IMR-90 (cell line): Measurements from ENCODE around the gene MAGI1. TPM values are rescaled to one million over a fixed set of nuclear protein-coding genes. Genes with fewer than 3 reads are reported as not detected.

Source experiments
- ATAC-seq: fragments of 200-7000 bp; cut with Tn5 transposase; 2 replicates; pipeline ENCODE4 v1.9.1; 2020; ENCODE audit warnings: low read depth, mild to moderate bottlenecking, moderate library complexity
- BruUV-seq: library from RNA; stranded (reverse); fragments of 400-500 nt; replicated peaks from 2 replicates; lab custom pipeline; 2021; lab: Mats Ljungman, UMichigan
- CTCF ChIA-PET: fragments of 300-600 bp; formaldehyde crosslinking; extraction: SDS; loops from one replicate; lab custom pipeline; 2021; ENCODE audit warnings: antibody characterized with exemption; lab: Yijun Ruan, JAX
- POLR2A ChIA-PET: fragments of 300-600 bp; sonication (Branson Sonifier 250); formaldehyde crosslinking; loops from one replicate; lab custom pipeline; 2022; ENCODE audit warnings: antibody characterized with exemption; ENCODE audit not compliant: unreplicated experiment; lab: Charles Lee
- DNase-seq: peaks from one replicate; pipeline ENCODE4 v3.0.0; 2013
- H2AFZ ChIP-seq: replicated peaks from 2 replicates; pipeline ENCODE3; 2013; ENCODE audit warnings: low read length, mild to moderate bottlenecking; ENCODE audit not compliant: poor library complexity
- H2AK5ac ChIP-seq: 2 replicates; pipeline ENCODE4 v1.6.1; 2013; ENCODE audit warnings: low read depth, low read length, inconsistent platforms
- H2AK9ac ChIP-seq: replicated peaks from 2 replicates; pipeline ENCODE3; 2013; ENCODE audit warnings: mild to moderate bottlenecking, low read depth, low read length, moderate library complexity; ENCODE audit not compliant: poor library complexity
- H2BK120ac ChIP-seq: 2 replicates; pipeline ENCODE4 v1.6.1; 2013; ENCODE audit warnings: low read depth, low read length, inconsistent platforms
- H2BK15ac ChIP-seq: 3 replicates; pipeline ENCODE4 v1.6.1; 2013; ENCODE audit warnings: low read depth, low read length, inconsistent platforms
- H2BK20ac ChIP-seq: 2 replicates; pipeline ENCODE4 v1.6.1; 2013; ENCODE audit warnings: low read depth, mild to moderate bottlenecking, inconsistent platforms, low read length, moderate library complexity
- H2BK5ac ChIP-seq: 2 replicates; pipeline ENCODE4 v1.6.1; 2013; ENCODE audit warnings: mild to moderate bottlenecking, low read depth, low read length, inconsistent platforms; ENCODE audit not compliant: poor library complexity, severe bottlenecking
- H3K14ac ChIP-seq: replicated peaks from 2 replicates; pipeline ENCODE4 v1.6.1; 2013; ENCODE audit warnings: low read depth, low read length, inconsistent platforms
- H3K18ac ChIP-seq: 2 replicates; pipeline ENCODE4 v1.6.1; 2013; ENCODE audit warnings: low read depth, low read length, control low read depth
- H3K23ac ChIP-seq: 2 replicates; pipeline ENCODE4 v1.6.1; 2013; ENCODE audit warnings: low read depth, low read length, inconsistent platforms
- H3K27ac ChIP-seq: 2 replicates; pipeline ENCODE4 v1.5.1; 2013; ENCODE audit warnings: mild to moderate bottlenecking, control low read depth, low read length; ENCODE audit not compliant: insufficient read depth
- H3K27me3 ChIP-seq: 2 replicates; pipeline ENCODE4 v1.6.1; 2013; ENCODE audit warnings: low read length; ENCODE audit not compliant: control insufficient read depth, insufficient read depth
- H3K36me3 ChIP-seq: 2 replicates; pipeline ENCODE4 v1.6.1; 2013; ENCODE audit warnings: low read length, mixed read lengths; ENCODE audit not compliant: control insufficient read depth, insufficient read depth
- H3K4ac ChIP-seq: 2 replicates; pipeline ENCODE4 v1.6.1; 2013; ENCODE audit warnings: low read depth, low read length, inconsistent platforms
- H3K4me1 ChIP-seq: 2 replicates; pipeline ENCODE4 v1.6.1; 2013; ENCODE audit warnings: low read length, mixed read lengths; ENCODE audit not compliant: control insufficient read depth, insufficient read depth
- H3K4me2 ChIP-seq: 2 replicates; pipeline ENCODE4 v1.6.1; 2013; ENCODE audit warnings: low read depth, mild to moderate bottlenecking, control low read depth, low read length, moderate library complexity
- H3K4me3 ChIP-seq: 2 replicates; pipeline ENCODE4 v1.5.1; 2013; ENCODE audit warnings: low read depth, mild to moderate bottlenecking, control low read depth, low read length, moderate library complexity; ENCODE audit not compliant: insufficient read depth
- H3K56ac ChIP-seq: 2 replicates; pipeline ENCODE4 v1.6.1; 2013; ENCODE audit warnings: low read length, inconsistent platforms; ENCODE audit not compliant: insufficient read depth; ENCODE audit errors: extremely low read depth
- H3K79me1 ChIP-seq, 2 experiments: 2 replicates each; pipeline ENCODE4 v1.6.1; 2013; ENCODE audit warnings: low read length in 2 of 2, inconsistent platforms in 1 of 2, low read depth in 1 of 2
- H3K9ac ChIP-seq: 2 replicates; pipeline ENCODE4 v1.6.1; 2013; ENCODE audit warnings: low read depth, low read length, control low read depth
- H3K9me1 ChIP-seq: 2 replicates; pipeline ENCODE4 v1.6.1; 2013; ENCODE audit warnings: low read length, inconsistent platforms; ENCODE audit not compliant: insufficient read depth
- H3K9me3 ChIP-seq: 2 replicates; pipeline ENCODE4 v1.6.1; 2013; ENCODE audit warnings: low read length; ENCODE audit not compliant: control insufficient read depth, insufficient read depth
- H4K20me1 ChIP-seq: 2 replicates; pipeline ENCODE4 v1.6.1; 2013; ENCODE audit warnings: low read length, inconsistent platforms; ENCODE audit not compliant: insufficient read depth
- H4K5ac ChIP-seq: 2 replicates; pipeline ENCODE4 v1.6.1; 2013; ENCODE audit warnings: mild to moderate bottlenecking, low read depth, low read length, control low read depth
- H4K8ac ChIP-seq, 2 experiments: 2 replicates each; pipeline ENCODE4 v1.6.1; 2013; ENCODE audit warnings: low read depth in 2 of 2, low read length in 2 of 2, control low read depth in 1 of 2, inconsistent platforms in 1 of 2
- H4K91ac ChIP-seq: 2 replicates; pipeline ENCODE4 v1.6.1; 2013; ENCODE audit warnings: low read depth, low read length, inconsistent platforms; ENCODE audit not compliant: insufficient read depth
- SMC3 ChIP-seq: fragments of 150-350 bp; IDR thresholded peaks from 2 replicates; pipeline ENCODE4 v1.6.1; 2016; ENCODE audit warnings: low read depth, mild to moderate bottlenecking, antibody characterized with exemption, low read length, moderate library complexity
- WGBS, 2 experiments: methylation state at CpG; one replicate each; pipeline versions ENCODE4 v1.1.5 to v1.1.7; 2013; ENCODE audit warnings: missing lambda C conversion rate in 2 of 2; ENCODE audit not compliant: insufficient read length in 1 of 2; ENCODE audit errors: extremely low coverage in 2 of 2; 5-methylcytosine and 5-hydroxymethylcytosine counted together
- dilution Hi-C: fragments of 300-500 bp; cut with HindIII; formaldehyde crosslinking; loops from one replicate; pipeline ENCODE4 v1.14.3; 2018; ENCODE audit warnings: low sequenced_read_pairs; ENCODE audit not compliant: unreplicated experiment
- in situ Hi-C: fragments of 300-500 bp; cut with MboI; formaldehyde crosslinking; loops from 3 replicates; pipeline ENCODE4 v1.14.3; 2019; ENCODE audit warnings: low sequenced_read_pairs, inconsistent platforms, mixed read lengths
- intact Hi-C: fragments of 100-400 bp; cut with micrococcal nuclease; formaldehyde crosslinking; loops from 2 replicates; pipeline ENCODE4 v1.10.0; 2022
- polyA plus RNA-seq, 3 experiments: library from polyadenylated mRNA; depleted of rRNA; stranded (reverse); fragments of >200 nt; gene quantifications; 2 replicates each; pipeline ENCODE4 v1.2.3, GENCODE V29; 2012; ENCODE audit warnings: low replicate concordance in 1 of 3
- total RNA-seq: library from RNA; depleted of rRNA; stranded (reverse); fragments of >200 nt; gene quantifications from 2 replicates; pipeline ENCODE4 v1.2.3, GENCODE V29; 2012

MAGI1 gene
- total and polyA plus RNA-seq, 2 of the 4 experiments (the other 2 are of a cell fraction): 14.5 to 24.2 TPM

- H3K4ac ChIP-seq: no peak overlapping the region
- no peak for ATAC-seq
- H4K8ac ChIP-seq: no peak overlapping the region
- CTCF ChIA-PET: interaction anchor here (0.7 kb wide), 1 partner anchor 243 kb away, joined by 3 read pairs; no protein-coding TSS in a partner anchor
- H2AK9ac ChIP-seq: no peak overlapping the region
- no peak overlapping the region for H2BK120ac ChIP-seq
- peaks cover 6% of the 10 kb centered on the region for H3K9me3 ChIP-seq
- H3K9ac ChIP-seq: no peak overlapping the region
- no peak for TF ChIP-seq SMC3
- no peak overlapping the region for H2BK20ac ChIP-seq
- no peak overlapping the region for H3K18ac ChIP-seq
- H3K4me2 ChIP-seq: no peak overlapping the region
- no peak overlapping the region for H4K91ac ChIP-seq
- H2AFZ ChIP-seq: no peak overlapping the region
- no peak for DNase-seq
- H4K5ac ChIP-seq: no peak overlapping the region
- H3K4me3 ChIP-seq: no peak overlapping the region
- dilution Hi-C loops: no loop called here
- H3K4me1 ChIP-seq: no peaks in the 10 kb centered on the region; the same call in 1 of the 2 replicates
- POLR2A ChIA-PET: no interaction called here
- no peak overlapping the region for H3K27ac ChIP-seq
- no peak overlapping the region for H3K23ac ChIP-seq
- WGBS, 2 experiments: 60% methylated on average over 1 of the region's 8 CpGs; no CpG with 5 or more reads in 1 of the 2 experiments
- no TSS peak for BruUV-seq
- H3K36me3 ChIP-seq: no peaks in the 10 kb centered on the region
- no peaks in the 10 kb centered on the region for H4K20me1 ChIP-seq
- H2BK15ac ChIP-seq: no peak overlapping the region
- no peaks in the 10 kb centered on the region for H3K79me1 ChIP-seq
- no peaks in the 10 kb centered on the region for H3K27me3 ChIP-seq
- no peak overlapping the region for H3K14ac ChIP-seq
- no peak overlapping the region for H2BK5ac ChIP-seq
- no peak overlapping the region for H2AK5ac ChIP-seq
- H3K56ac ChIP-seq: no peak overlapping the region
- in situ Hi-C loops: no loop called here
- intact Hi-C loops: no loop called here
- no peaks in the 10 kb centered on the region for H3K9me1 ChIP-seq
Measured at GRCh38 chr3:66073464-66074141, 34.9 kb upstream of the MAGI1 start.
